ENCODE measurements around the gene XIRP1. TPM values are rescaled to one million over a fixed set of nuclear protein-coding genes. Genes with fewer than 3 reads are reported as not detected.

The XIRP1 gene
- total and polyA plus RNA-seq, 7 donors = 0.25 to 1.2 (median 0.62) TPM; not detected in 3

GRCh38 chr3:39205919-39206516, 13.6 kb upstream of the XIRP1 start:
- H3K4me3 ChIP-seq = no peak overlapping the region
- no peak for TF ChIP-seq POLR2A (IDR thresholded peaks at IDR 0.05)
- no peak for TF ChIP-seq POLR2AphosphoS5 (IDR thresholded peaks at IDR 0.05)
- no peak for TF ChIP-seq EP300 (IDR thresholded peaks at IDR 0.05)
- TF ChIP-seq CTCF (IDR thresholded peaks at IDR 0.05) = no peak
- H3K27ac ChIP-seq = no peak overlapping the region
- H3K9me3 ChIP-seq = no peaks in the 10 kb centered on the region
- no peaks in the 10 kb centered on the region for H3K4me1 ChIP-seq
- no peaks in the 10 kb centered on the region for H3K27me3 ChIP-seq
- DNase-seq = no peak
- WGBS, 2 donors = 96 to 98% methylated on average over 6 of the region's 6 CpGs
- H3K36me3 ChIP-seq = no peaks in the 10 kb centered on the region
- intact Hi-C loops (cut with DNase I) = loop anchor here (5.0 kb wide), 1 partner anchor 86 kb away; no protein-coding TSS in a partner anchor

GRCh38 chr3:39205131-39205530, 12.7 kb upstream of the XIRP1 start:
- H3K9me3 ChIP-seq = no peaks in the 10 kb centered on the region
- H3K4me1 ChIP-seq = no peaks in the 10 kb centered on the region
- H3K27ac ChIP-seq = no peak overlapping the region
- no peak overlapping the region for H3K4me3 ChIP-seq
- H3K27me3 ChIP-seq = no peaks in the 10 kb centered on the region
- intact Hi-C loops (cut with DNase I) = loop anchor here (5.0 kb wide), 1 partner anchor 87 kb away; no protein-coding TSS in a partner anchor
- no peak for DNase-seq
- TF ChIP-seq EP300 (IDR thresholded peaks at IDR 0.05) (no peak), POLR2A (IDR thresholded peaks at IDR 0.05) (no peak)
- no peaks in the 10 kb centered on the region for H3K36me3 ChIP-seq
- WGBS, 2 donors = 71 to 75% methylated on average over 2 of the region's 2 CpGs

- intact Hi-C loops (cut with DNase I) = no loop called here
- 84 to 89% methylated on average over 5 of the region's 5 CpGs for WGBS, 2 donors
- TF ChIP-seq POLR2AphosphoS5 (IDR thresholded peaks at IDR 0.05) (no peak), EP300 (IDR thresholded peaks at IDR 0.05) (no peak), POLR2A (IDR thresholded peaks at IDR 0.05) (no peak), CTCF (IDR thresholded peaks at IDR 0.05) (no peak)
- no peak for DNase-seq
- Histone ChIP-seq H3K9me3 (no peaks in the 10 kb centered on the region), H3K4me3 (no peak overlapping the region), H3K4me1 (no peaks in the 10 kb centered on the region), H3K36me3 (no peaks in the 10 kb centered on the region), H3K27me3 (no peaks in the 10 kb centered on the region), H3K27ac (no peak overlapping the region)
These were observed 11.5 kb upstream of the XIRP1 start for GRCh38 chr3:39203860-39204259.

DNA sequence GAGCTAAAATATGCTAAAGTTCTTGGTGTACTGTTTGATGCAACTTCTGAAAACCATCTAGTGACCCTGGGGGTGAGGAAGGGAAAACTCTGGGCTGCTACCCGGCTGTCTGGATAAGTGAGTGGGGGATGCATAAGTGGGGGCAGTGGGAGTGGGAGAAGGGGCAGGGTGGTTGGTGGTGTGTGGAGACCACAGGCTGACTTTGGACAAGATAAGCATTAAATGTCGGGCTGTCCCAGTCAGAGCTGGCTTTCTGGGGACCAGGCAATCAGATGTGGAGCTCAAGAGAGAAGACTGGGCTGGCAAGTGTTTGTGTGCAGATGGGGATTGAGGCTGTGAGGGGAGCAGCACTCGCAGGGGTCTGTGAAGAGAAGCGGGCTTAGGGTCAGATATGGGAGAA, 11.0 kb upstream of the XIRP1 start:
- no peaks in the 10 kb centered on the region for H3K4me1 ChIP-seq
- no peaks in the 10 kb centered on the region for H3K9me3 ChIP-seq
- H3K27ac ChIP-seq = no peak overlapping the region
- intact Hi-C loops (cut with DNase I) = no loop called here
- 79 to 82% methylated on average over 4 of the region's 4 CpGs for WGBS, 2 donors
- no peaks in the 10 kb centered on the region for H3K27me3 ChIP-seq
- no peak for DNase-seq
- no peak overlapping the region for H3K4me3 ChIP-seq
- TF ChIP-seq CTCF (IDR thresholded peaks at IDR 0.05) (no peak), POLR2AphosphoS5 (IDR thresholded peaks at IDR 0.05) (no peak), EP300 (IDR thresholded peaks at IDR 0.05) (no peak), POLR2A (IDR thresholded peaks at IDR 0.05) (no peak)
- H3K36me3 ChIP-seq = no peaks in the 10 kb centered on the region

- Histone ChIP-seq H3K4me1 (peaks cover 0 to 5% (median 2%) of the 10 kb centered on the region in 4 donors), H3K27me3 (no peaks in the 10 kb centered on the region), H3K36me3 (no peaks in the 10 kb centered on the region), H3K9me3 (no peaks in the 10 kb centered on the region), H3K27ac (no peak overlapping the region), H3K4me3 (no peak overlapping the region)
- TF ChIP-seq POLR2AphosphoS5 (IDR thresholded peaks at IDR 0.05) = no peak
- TF ChIP-seq POLR2A (IDR thresholded peaks at IDR 0.05) = no peak
- no peak for TF ChIP-seq EP300 (IDR thresholded peaks at IDR 0.05)
- no peak for TF ChIP-seq CTCF (IDR thresholded peaks at IDR 0.05)
- DNase-seq = no peak
- 80 to 85% methylated on average over 3 of the region's 3 CpGs for WGBS, 2 donors
- intact Hi-C loops (cut with DNase I) = no loop called here
These were observed 9.7 kb upstream of the XIRP1 start for GRCh38 chr3:39202094-39202493.
